Kidney glomerular epithelial cell (primary cell): ENCODE measurements around the gene ZNF280C.
"Not testable (repeated sequence)": the region's sequence is repeated elsewhere in the genome, so short reads cannot be mapped to it uniquely, and the experiment has no call there.

Source experiments
- DNase-seq: peaks from one replicate; lab custom pipeline; 2025; lab: John Stamatoyannopoulos, UW

ZNF280C gene

DNA sequence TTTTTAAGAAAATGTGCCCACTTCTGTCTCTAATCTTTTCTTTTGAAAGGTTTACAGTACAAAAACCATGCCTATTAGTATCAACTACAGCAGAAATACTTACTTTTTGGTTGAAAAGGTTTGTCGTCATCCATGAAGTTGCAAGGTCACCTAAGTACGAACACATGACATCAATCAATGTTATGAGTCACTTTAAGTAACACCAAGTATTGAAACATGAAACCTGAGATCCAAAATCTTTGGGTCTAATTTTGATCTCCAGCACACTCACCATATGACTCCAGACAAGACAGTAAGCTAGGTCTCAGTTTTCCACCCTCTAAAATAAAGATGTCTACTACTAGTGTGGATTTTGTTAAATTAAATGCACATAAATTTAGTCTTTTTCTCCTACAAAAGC is 8.4 kb downstream of the ZNF280C start:
- DNase-seq: no peak

DNA sequence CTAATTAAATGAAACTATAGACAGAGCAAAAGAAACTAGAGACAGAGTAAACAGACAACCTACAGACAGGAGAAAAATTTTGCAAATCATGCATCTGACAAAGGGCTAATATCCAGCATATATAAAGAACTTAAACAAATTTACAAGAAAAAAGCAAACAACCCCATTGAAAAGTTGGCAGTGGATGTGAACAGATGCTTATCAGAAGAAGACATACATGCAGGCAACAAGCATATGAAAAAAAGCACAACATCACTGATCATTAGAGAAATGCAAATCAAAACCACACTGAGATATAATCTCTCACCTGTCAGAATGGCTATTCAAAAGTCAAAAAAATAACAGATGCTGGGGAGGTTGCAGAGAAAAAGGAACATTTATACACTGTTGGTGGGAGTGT is 14.8 kb downstream of the ZNF280C start:
- no peak for DNase-seq

DNA sequence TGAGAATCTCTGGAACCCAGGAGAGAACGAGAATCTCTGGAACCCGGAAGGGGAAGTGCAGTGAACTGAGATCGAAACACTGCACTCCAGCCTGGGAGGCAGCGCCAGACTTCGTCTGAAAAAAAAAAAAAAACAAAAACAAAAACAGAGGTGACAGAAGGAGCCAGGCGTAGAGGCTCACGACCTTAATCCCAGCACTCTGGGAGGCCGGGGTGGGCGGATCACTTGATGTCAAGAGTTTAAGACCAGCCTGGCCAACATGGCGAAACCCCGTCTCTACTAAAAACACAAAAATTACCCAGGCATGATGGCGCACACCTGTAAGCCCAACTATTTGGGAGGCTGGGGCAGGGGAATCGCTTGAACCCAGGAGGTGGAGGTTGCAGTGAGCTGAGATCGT is 17.0 kb downstream of the ZNF280C start:
- DNase-seq: no peak

DNA sequence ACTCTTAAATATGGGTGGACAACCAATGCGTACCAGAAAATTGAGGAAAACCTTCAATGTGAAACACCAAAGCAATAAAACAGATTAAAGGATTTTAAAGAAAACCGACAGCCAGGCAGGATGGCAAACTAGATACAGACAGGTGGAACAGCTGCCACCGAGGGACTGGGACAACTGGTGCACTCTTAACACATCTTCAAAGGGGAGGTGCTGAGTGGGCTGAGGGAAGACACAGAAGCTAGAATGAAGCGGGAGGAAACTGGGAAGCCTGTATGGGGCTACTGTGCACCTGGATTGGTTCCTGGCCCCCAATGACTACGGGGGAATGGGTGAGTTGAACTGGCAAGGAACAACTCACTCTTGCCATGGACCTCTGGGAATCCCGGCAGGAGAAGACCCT is 20.7 kb downstream of the ZNF280C start:
- no peak for DNase-seq

DNA sequence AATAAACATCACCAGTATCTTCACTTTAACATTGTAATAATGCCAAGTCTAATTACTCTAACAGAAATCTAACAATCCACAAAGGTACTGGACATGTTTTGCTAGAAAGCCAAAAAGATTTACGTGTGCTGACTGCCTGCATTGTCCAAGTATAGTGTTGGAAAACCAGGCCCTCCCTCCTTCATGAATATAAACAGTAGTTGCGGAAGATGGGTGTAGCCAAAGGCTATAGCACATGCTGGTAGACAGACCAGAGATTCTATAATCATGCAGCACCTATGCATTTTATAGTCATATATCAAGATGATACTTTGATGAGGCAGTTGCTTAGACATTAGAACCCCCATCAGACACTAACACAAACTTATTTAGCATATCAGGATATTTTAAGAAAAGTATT is 22.6 kb downstream of the ZNF280C start:
- DNase-seq: no peak

DNA sequence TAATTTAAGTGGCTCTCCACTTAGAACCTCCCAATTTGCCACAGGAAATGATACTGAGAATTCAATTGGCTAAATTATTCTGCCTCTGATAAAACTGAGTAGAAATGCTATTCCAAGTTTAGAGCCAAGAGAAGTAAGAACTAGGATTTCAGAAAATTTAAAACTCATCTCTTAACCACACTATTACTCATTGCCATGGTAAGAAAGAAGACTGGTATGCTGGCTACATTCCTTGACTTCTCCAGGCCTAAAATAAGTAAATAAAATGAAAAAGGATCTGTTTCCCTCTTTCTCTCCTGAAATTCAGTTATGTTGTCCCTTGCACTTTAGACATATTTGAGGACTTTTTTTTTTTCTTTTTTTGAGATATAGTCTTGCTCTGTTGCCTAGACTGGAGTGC is 23.3 kb downstream of the ZNF280C start:
- DNase-seq: peak; percentile 26

DNA sequence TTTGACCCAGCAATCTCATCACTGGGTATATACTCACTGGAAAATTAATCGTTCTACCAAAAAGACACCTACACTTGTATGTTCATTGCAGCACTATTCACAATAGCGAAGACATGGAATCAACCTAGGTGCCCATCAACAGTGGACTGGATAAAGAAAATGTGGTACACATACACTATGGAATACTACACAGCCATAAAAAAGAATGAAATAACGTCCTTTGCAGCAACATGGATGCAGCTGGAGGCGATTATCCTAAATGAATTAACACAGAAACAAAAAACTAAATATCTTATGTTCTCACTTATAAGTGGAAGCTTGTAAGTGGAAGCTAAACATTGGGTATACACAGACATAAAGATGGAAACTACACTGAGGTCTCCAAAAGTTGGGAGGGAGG is 37.5 kb downstream of the ZNF280C start:
- DNase-seq: not testable (repeated sequence)

DNA sequence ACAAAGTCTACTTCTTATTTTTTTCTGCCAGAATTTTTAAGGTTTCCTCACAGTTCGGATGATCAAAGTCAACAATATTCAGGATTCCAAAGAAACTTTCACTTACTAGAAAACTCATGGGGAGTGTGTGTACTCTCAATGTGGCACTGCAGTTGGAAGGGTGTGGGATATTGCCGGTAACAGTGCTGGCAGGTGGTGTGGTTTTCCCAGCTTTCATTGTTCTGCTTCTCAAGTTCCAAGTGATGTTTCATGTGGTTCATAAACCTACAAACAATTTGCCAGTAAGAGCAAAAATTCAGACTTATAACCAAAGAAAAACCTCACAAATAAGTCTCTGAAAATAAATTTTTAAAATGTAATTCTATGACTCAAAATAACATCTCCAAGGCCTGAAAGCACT is 39.8 kb downstream of the ZNF280C start:
- no peak for DNase-seq

DNA sequence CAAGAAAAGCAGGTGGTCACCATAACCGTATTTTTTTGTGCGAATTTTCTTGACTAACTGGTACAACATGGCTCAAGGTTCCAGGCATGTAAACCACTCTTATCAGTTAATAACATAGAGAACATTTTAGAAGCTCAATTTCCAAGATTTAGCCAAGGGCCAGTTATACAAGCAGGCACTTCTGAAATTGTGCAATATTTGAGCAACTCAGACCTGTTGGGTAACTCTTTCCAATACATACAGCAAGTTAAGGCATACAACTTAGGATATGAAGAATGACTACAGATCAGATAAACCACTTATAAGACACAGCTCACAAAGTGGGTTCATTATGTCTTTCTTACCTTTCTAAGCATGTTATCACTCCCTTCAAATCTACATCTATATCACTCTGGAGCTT is 43.9 kb downstream of the ZNF280C start:
- DNase-seq: no peak

DNA sequence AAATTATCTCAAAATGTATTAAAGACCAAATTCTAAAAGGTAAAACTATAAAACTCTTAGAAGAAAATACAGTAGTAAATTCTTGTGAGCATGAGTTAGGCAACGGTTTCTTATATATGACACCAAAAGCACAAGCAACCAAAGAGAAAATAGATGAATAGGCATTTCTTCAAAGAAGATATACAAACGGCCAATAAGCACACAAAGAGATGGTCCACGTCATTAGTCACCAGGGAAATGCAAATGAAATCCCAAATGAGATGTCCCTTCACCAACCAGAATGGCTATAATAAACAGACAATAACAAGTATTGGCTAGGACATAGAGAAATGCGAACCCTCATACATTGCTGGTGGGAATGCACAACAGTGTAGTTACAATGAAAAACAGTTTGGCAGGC is 52.4 kb downstream of the ZNF280C start:
- no peak for DNase-seq

DNA sequence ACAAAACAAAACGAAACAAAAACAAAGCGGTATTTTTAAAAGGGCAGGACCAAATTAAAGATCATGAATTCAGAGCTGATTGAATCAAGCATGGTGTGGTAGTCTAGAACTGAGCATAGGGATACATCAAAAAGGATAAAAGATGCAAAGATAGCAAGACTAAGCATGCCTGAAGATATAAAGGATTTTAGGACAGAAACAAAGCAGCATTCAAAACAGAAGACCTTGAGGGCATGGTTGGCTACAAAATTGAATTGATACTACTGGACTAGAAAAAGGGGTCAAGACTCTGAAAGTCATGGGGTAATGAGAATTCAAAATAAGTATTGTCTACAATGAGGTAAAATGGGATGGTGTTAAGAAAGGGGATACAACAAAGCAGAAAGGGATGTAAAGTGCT is 55.3 kb downstream of the ZNF280C start:
- DNase-seq: no peak

DNA sequence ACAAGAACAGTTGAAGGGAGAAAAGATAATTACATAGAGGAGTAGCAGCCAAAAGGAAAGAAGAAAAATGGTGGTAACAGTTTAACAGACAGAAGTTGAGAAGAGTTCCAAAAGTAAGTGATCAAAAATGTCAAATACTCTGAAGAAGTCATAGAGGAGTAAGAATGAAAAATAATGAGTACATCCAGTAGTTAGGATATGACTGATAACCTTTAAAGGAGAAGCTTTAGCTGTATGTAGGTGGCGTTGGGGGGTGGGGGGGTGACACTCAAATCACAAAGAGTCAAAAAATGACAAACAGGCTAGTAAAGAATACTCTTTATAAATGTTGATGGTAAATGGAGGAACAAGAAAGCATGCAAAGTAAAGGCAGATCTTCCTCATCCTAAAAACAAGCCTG is 56.3 kb downstream of the ZNF280C start:
- DNase-seq: no peak

DNA sequence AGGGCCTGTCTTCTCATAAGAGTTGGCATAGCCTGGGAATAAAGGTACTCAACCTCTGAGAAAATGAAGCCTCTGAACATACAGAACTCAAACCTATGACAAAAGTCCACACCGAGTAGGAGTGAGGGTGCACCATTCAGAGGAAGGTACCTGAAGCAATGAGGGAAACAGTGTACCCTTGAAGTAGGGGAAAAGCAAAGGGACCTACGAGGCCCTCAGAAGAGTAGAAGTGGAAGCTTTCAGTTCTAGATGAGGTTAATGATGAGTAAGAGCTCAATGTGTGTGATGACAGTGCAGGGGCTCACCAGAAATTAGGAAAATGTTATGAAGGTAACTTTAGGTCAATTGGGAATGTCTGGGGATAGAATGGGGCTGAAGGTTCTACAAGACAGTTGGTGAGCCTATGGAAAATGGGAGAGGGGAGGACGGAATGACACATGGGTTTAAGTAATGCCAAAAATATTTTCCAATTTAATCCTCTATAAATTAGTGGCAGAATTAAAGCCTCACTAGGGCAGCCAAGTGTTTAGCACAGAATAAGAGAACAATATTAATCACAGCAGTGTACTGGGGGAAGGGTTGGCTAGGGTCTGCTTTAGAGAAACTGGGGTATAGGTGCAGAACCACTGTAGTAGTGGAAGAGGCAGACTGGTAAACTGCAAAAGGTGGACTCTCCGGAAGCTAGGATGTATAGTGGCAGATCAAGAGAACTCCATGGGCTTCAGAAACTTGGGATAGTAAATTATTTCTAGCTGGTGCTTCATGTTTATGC is 57.1 kb downstream of the ZNF280C start:
- DNase-seq: no peak

DNA sequence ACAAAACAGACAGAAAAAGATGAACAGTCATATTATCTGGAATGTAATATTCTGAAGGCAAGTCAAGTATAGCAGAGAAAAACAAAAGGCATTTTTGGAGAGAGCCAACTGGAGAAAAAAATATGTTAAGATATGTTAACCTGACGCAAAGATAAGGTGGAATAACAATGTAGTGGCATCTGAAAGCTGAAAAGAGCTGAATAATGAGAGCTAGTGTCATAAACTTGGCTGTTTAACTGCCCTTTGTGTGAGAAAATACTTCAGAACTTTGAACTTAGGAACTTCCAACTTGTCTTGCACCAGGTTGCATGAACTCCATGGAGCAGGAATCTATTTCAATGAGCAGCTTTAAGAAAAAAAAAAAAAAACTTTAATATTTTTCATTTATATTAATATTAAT is 64.1 kb downstream of the ZNF280C start:
- DNase-seq: no peak

DNA sequence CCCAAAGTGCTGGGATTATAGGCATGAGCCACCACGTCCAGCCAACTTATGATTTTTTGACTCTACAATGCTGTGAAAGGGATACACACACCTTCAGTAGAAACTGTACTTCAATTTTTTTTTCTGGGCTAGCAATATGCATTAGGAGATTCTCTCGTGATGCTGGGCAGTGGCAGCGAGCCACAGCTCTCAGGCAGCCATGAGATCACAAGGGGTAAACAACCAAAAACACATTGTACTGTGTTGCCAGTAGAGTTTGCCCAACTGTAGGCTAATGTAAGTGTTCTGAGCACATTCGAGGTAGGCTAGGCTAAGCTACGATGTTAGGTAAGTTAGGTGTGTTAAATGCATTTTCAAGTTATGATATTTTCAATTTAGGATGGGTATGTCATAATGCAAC is 71.2 kb downstream of the ZNF280C start:
- DNase-seq: no peak

DNA sequence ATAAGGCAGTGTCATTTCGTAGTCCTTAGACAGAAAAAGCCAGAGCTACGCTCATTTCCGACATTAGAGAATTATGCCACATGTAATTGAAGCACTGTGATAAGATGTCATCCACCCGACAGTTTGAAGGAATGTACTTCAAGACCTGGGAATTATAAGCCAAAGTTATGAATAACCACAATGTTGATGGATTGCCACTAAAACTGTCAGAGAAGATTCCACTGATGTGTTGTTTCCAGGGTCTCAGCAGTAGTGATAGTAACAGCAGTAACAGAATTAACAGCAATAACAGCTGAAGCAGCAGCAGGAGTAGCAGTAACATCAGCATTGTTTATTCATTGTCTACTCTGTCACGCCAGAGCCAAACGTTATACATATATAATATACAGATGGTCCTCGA is 72.2 kb downstream of the ZNF280C start:
- DNase-seq: no peak

DNA sequence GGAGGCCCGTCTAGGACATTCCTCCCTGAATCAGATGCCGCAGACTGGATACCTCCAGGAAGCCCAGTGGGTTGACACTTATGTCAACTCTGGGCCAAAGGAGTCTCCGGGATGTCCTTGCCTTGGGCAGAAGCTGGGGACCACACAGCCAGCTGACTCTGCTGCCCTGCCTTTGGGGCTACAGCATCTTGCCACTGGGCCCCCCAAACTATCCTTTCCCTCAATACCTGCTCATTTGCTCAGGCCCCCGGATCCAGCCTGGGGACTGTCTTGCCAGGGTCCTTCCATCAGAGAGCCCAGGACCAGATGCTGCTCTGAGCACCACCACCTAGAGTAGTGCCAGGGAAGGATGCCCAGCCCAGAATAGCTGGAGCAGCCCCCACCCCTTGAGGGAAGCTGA is 77.9 kb downstream of the ZNF280C start:
- DNase-seq: no peak

DNA sequence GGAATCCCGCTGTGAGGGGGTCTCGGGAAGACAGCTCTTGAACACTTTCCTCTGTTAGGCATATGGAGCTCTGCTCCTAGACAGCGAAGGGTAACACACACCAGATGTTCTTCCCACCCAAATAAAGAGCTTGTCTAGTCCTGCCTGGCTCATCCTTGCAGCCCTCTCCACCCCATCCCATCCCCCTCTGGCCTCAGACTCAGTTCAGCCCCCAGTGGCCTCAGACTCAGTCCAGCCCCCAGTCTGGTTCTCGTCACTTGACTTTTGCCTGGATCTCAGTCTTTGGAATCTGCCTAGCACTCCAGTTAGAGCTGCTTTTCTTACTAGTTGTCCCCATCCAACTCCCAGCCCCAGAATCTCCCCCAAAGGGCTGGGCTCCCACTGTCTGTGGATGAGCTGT is 82.0 kb downstream of the ZNF280C start:
- DNase-seq: no peak

DNA sequence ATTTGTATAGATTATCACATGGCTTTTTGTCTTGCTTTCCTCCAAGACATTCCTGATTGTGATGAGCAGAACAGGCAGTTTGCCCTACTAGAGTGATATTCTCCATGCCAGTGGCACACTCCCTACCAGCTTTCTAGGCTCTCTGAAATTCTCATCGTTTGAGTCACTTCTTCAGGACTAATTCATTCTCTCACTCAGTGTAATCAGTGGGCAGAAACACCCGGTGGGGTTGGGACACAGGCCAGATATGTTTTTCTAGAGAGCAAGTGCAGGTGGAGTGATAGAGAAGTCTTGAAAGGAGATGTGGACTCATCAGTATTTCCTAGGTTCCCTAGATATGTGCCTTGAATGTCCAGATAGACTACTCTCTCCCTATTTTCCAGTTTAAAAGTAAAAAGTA is 83.8 kb downstream of the ZNF280C start:
- DNase-seq: no peak

DNA sequence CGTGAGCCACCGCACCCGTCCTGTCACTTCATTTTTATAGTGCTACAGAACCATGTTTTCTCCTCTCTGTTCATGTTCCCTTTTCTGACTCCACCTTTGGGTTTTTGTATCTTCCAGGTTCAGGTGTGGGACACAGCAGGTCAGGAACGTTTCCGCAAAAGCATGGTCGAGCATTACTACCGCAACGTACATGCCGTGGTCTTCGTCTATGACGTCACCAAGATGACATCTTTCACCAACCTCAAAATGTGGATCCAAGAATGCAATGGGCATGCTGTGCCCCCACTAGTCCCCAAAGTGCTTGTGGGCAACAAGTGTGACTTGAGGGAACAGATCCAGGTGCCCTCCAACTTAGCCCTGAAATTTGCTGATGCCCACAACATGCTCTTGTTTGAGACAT is 84.5 kb downstream of the ZNF280C start:
- DNase-seq: no peak

DNA sequence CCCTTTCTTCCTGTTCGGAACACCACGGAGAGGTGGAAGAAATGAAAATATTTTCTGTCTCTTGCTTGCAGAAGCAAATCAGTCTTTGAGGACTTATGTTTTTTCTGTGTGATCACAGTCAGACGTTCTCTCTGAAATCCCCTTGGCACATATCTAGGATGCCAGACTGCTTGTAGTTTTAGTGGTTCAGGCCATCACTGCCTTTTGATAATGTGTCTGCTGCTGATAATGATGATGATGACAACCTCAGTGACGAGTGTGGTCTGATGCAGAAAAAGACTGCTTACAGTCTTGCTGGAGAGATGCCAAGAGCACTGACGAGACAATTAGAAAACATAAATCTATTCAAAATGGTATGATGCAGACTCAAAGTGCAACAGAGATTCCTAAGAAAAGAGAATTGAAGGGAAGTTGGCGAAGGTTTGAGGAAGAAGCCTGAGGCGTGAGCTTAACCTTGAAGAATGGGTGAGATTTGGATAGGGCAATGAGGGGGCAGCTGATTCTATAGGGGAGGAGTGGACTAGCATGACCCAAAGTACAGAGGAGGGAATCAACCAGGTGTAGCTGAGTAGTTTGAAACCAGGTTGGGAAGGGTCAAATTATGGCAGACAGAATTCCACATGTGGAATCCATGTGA is 89.0 kb downstream of the ZNF280C start:
- DNase-seq: no peak

DNA sequence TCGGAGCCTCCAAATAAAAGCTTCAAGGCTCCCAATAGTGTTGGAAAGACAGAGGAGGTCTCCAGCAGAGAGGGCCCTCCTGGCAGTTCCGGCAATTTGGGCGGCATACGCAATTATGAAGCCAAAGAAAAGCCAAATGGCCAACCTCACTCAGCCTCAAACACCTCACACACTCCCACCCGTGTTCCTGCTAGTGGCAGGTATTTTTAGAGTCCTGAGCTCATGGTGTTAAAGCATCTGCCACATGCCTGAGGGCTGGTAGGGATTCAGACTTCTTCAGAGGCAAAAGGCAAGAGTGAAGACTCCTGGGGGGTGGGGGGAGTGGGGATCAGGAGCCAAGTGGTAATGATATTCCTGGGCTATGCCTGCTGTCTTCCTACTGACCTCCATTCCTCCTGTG is 89.5 kb downstream of the ZNF280C start:
- DNase-seq: no peak

DNA sequence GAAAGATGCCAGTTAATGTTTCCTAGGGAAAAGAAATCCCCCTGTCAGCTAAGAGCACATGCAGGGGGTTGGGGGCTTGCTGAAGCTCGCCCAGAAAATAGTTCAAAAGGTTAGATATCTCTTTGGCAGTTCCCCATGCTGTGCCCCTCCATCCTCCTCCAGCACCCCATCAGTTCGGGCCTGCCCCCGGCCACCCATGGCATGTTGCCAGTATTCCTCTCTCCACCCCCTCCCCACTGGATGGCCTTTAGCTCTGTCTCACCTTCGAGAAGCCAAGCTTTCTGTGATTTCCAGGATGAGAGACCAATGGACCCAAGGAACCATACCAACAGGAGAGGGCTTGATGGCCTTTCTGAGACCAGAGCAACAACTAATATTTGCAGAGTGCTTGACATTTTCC is 91.8 kb downstream of the ZNF280C start:
- no peak for DNase-seq

DNA sequence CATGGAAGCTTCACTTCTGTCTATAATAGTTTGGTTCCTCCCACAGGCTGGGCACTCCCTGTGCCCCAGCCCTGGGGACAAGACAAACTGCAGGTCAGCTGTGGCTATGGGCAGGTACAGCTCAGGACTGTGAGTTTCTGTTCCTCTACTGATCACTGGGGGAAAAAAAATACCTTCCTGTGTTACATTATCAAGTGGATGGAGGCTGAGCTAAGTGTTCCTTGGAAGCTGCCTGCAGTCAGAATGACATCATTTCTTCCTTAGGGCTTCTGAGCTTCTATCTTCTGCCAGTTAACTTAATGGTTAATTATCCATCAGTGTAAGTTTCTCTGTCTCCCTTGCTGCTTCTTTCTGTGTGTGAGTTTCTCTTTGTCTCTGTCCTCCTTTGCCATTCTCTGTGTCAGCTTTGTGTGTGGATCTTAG is 92.3 kb downstream of the ZNF280C start:
- DNase-seq: no peak
